NCI-H2171 treated with DMSO at 0.1 percent for 48 hours (cell line): ENCODE measurements around the gene TMEM243.
"Not testable (repeated sequence)": the region's sequence is repeated elsewhere in the genome, so short reads cannot be mapped to it uniquely, and the experiment has no call there.

ENCODE experiments used
- DNase-seq: peaks from one replicate; lab custom pipeline; 2025; lab: John Stamatoyannopoulos, UW

TMEM243 gene

GRCh38 chr7:87212498-87212897, 7.0 kb downstream of the TMEM243 start:
- no peak for DNase-seq

DNA sequence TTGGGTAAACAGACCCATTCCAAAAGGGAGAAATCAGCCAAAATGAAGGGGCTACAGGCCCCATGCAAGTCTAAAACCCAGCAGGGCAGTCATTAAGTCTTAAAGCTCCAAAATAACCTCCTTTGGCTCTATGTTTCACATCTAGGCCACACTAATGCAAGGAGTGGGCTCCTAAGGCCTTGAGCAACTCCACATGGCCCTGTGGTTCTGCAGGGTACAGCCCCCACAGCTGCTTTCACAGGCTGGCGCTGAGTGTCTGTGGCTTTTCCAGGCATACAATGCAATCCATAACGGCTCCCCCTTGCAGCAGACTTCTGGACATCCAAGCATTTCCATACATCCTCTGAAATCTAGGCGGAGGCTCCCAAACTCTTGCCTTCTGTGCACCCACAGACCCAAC, 9.0 kb downstream of the TMEM243 start:
- no peak for DNase-seq

DNA sequence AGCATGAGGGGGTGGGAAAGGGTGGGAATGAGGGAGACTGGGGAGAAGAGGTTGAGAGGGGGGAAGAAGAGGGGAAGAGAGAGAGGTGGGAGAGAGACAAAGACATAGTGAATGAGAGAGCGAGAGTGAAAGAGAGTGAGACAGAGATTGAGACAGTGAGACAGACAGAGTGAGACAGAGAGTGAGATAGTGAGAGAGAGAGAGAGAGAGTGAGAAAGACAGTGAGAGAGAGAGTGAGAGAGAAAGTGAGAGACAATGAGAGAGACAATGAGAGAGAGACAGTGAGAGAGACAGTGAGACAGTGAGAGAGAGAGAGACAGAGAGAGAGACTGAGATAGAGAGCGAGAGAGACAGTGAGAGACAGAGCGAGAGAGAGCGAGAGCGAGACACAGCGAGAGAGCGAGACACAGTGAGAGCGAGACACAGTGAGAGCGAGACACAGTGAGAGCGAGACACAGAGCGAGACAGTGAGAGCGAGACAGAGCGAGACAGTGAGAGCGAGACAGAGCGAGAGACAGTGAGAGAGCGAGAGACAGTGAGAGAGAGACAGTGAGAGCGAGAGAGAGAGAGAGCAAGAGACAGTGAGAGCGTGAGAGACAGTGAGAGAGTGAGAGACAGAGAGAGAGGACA, 10.1 kb downstream of the TMEM243 start:
- no peak for DNase-seq

GRCh38 chr7:87206361-87206760, 13.2 kb downstream of the TMEM243 start:
- DNase-seq = no peak

DNA sequence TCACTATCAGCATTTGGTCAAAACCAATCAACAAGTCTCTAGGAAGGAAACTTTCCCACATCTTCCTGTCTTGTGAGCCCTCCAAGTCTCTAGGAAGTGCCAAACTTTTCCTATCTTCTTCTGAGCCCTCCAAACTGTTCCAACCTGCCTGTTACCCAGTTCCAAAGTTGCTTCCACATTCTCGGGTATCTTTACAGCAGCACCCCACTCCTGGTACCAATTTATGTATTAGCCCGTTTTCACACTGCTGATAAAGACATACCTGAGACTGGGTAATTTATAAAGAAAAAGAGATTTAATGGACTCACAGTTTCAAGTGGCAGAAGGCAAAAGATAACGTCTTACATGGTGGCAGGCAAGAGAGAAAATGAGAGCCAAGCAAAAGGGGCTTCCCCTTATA, 13.8 kb downstream of the TMEM243 start:
- not testable (repeated sequence) for DNase-seq

DNA sequence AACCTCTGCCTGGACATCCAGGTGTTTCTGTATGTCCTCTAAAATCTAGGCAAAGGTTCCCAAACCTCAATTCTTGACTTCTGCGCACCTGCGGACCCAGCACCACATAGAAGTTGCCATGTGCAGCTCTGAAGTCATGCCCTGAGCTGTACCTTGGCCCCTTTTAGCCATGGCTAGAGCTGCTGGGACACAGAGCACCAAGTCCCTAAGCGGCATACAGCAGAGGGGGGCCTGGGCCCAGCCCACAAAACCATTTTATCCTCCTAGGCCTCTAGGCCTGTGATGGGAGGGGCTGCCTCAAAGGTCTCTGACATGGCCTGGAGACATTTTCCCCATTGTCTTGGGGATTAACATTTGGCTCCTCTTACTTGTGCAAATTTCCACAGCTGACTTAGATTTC, 14.6 kb downstream of the TMEM243 start:
- DNase-seq = no peak

- not testable (repeated sequence) for DNase-seq
Observed at GRCh38 chr7:87203929-87204328, 15.6 kb downstream of the TMEM243 start.

- DNase-seq = no peak
Observed at GRCh38 chr7:87202705-87203104, 16.8 kb downstream of the TMEM243 start.

GRCh38 chr7:87202208-87202607, 17.3 kb downstream of the TMEM243 start:
- DNase-seq = no peak

DNA sequence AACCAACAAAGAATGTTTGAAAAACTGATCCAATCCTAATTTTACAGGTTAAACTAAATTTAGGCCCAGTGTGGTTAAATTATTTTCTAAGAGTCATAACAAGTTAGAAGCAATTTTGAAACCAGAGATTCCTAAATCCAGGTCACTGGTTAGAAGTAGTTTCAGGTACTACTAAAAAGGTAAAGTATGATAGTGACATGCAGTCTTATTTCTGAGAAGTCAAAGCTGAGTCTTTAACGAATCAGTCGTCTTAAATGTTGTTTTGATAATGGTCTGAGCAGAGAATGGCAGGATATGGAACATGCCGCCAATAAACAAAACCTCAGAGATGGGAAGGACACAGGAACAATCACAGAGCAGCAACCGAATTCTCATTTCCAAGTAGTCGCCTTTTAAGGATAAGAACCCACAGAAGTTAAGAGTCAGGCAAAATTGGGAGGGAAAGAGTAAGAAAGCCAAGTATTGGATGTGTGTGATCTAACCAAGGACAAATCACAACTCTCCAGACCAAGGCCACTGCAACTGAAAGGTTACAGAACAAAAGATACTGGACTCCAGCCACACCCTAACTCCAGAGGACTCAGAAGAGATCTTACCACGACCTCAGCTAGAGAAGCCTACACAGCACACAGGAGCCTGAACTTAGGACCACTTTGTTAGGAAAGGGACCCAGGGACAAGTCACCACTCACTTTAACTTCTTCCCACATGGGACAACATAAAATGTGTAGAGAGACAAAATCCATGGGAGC, 19.7 kb downstream of the TMEM243 start:
- DNase-seq = no peak

DNA sequence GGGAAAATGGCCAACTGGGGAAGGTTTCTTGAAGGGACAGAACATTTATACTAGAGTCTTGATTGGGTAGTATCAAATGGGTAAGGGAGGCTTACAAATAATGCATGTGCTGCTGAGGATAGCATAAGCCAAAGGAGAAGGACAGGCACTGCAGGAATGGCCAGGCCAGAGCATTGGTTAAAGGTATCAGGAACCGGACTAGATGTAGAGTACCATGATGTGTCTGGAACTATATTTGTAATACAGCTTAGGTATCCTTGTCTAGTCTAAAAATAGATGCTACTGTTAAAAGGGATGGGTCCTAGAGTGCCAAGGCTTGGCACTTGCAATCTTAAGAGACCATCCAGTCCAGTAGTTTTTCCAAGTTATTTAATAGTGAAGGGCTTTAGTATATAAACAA, 20.3 kb downstream of the TMEM243 start:
- no peak for DNase-seq

- no peak for DNase-seq
Observed at GRCh38 chr7:87193912-87194311, 25.6 kb downstream of the TMEM243 start.

GRCh38 chr7:87192784-87193487, 26.6 kb downstream of the TMEM243 start:
- no peak for DNase-seq

DNA sequence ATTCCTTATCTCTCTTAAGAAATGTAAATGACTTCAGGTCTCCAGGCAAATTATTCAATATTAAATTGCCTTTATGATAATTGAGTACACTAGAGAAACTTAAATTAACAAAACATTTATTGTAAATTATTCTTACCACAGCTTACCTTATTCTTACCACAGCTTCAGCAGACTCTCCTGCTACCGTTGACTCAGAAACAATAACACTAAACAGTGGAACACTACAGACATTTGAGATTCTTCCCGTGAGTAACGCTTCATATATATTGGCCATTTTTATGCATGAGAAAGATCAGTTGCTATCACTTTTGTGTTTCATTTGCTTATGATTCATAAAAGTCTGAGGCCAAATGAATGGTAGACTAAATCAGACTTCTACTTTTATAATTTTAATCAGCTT, 28.7 kb downstream of the TMEM243 start:
- DNase-seq = no peak

DNA sequence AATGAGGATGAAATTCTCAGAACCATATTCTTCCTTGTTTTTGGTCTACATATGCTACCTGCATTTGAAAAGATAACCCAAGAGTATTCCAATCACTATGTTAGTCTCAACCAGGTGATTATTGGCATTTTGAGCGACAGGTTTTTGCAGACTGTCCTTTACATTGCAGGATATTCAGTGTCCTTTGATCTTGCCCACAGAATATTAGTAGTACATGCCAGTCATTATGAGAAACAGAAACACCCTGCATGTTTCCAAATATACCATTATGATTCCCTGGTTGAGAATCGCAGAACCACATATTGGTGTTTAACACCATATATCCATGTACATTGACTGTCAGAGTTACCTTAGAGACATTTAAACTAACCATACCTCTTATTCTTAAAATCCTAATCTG, 30.6 kb downstream of the TMEM243 start:
- no peak for DNase-seq

- no peak for DNase-seq
Observed at GRCh38 chr7:87187120-87187519, 32.4 kb downstream of the TMEM243 start.

DNA sequence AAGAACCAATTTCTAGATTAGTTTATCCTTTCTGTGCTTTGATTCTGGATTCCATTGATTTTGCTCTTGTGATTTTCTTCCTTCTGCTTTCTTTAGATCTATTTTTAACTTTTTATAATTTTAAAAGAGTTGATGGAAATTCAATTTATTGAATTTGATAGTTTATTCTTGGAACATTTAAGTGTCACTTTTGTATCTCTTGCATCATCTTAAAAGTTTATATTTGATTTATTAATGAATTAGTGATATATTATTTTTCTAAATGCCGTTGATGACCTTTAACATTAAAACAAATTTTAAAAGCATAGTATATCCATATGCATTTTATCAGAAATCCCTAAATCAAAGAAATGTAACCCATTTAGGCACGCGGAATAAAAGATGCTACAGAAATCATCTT, 40.4 kb downstream of the TMEM243 start:
- DNase-seq = no peak

DNA sequence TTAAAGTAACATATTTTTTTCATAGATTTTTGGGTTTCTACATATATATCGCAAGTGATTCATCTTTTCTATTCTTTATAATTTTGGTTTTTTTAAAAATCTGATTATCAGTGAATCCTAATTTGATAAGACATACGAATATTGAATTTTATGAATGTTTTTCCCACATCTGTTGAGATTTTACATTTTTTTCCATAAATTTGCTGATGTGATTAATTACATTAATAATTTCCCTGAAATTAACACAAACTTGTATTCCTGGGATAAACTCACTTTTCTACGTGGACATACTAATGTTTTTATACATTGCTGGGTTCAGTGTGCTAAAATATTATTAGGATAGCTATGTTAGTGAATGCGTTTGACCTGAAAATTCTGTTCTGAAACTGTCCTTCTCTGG, 41.2 kb downstream of the TMEM243 start:
- DNase-seq = no peak

DNA sequence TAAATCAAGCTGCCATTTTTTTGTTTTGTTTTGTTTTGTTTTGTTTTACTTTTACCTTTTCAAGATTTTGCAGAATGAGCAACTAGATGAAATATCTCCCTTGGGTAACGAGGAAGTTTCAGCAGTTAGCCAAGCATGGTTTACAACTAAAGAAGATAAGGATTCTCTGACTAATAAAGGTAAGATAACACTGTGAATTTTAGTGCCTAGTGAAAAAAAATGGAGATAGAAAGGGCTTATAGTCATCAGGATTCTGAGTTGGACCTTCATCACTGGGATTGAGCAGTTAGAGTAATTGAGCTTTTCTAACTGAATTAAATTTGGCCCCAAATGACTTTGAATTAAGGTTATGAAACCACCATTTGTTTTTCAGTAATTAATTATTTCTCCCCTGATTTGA, 46.1 kb downstream of the TMEM243 start:
- DNase-seq = no peak

GRCh38 chr7:87171282-87171934, 48.1 kb downstream of the TMEM243 start:
- DNase-seq = no peak

GRCh38 chr7:87170828-87171227, 48.7 kb downstream of the TMEM243 start:
- no peak for DNase-seq

GRCh38 chr7:87164433-87164832, 55.1 kb downstream of the TMEM243 start:
- DNase-seq = no peak

DNA sequence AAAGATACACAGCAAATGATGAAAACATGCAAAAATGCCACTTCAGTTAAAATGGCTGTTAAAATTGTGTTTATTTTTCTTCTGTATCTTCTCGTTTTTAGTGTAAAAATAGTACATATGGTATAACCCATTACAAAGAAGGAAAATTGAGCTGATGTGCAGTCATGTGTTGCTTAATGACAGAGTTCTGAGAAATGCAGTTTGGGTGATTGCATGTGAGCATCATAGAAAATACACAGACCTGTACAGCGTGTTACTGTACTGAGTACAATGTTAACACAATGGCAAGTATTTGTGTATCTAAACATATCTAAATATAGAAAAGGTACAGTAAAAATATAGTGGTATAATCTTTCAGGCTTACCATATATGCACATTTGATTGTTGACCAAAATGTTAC, 60.0 kb downstream of the TMEM243 start:
- no peak for DNase-seq
